ENCODE measurements around the gene TOMM6. TPM values are rescaled to one million over a fixed set of nuclear protein-coding genes. Genes with fewer than 3 reads are reported as not detected.

TOMM6 gene
- total RNA-seq, 1 donor from 2014 or later, result 203 TPM

DNA sequence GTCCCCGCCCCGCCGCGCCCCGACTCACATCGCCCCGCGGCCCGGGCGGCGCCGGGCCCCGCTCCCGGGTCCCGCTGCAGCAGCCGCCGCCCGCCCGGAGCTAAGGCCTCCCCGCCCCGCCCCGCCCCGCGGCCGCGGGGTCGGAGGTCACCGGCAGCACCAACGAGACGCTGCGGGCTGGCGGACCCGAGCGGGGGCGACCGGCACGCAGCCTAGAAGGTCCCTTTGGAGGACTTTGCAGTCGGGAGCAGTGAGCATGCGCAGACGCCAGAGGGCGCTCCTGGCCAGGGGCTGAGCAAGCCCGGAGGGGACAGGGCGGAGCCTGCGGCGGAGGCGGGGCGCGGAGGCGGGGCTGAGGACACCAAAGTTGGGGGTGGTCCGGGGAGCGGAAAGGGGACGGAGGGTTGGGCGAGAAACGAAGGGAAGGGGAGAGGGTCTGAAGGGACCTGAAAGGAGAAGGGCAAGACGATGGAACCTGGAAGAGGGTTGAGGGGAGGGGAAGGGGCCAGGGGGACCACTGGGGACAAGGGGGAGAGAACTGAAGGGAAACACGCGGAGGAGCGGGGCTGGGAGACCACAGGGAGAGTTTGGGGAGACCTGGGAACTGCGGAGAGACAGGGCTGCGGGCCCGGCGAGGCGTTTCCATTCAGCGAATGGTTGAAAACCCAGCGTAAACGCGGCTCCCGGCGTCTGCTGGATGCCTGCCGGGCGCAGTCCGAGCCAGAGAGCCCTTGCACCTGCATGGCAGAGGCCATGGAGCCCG lies 7.5 kb upstream of the TOMM6 start, which contains the start of gene FRS3:
FRS3 (minus strand) TSS at position 113 of the 763 bp plus-strand sequence. CDS start 2,913 bp downstream, outside the sequence.
- H3K4me1 Mint-ChIP-seq (ENCODE audit: unreplicated experiment), result peaks cover 23% of the 10 kb centered on the region
- H3K27ac Mint-ChIP-seq, result peak within 1 kb of the TSS; percentile 82
- no peaks in the 10 kb centered on the region for H3K36me3 Mint-ChIP-seq
- TF ChIP-seq, protein P1, sequence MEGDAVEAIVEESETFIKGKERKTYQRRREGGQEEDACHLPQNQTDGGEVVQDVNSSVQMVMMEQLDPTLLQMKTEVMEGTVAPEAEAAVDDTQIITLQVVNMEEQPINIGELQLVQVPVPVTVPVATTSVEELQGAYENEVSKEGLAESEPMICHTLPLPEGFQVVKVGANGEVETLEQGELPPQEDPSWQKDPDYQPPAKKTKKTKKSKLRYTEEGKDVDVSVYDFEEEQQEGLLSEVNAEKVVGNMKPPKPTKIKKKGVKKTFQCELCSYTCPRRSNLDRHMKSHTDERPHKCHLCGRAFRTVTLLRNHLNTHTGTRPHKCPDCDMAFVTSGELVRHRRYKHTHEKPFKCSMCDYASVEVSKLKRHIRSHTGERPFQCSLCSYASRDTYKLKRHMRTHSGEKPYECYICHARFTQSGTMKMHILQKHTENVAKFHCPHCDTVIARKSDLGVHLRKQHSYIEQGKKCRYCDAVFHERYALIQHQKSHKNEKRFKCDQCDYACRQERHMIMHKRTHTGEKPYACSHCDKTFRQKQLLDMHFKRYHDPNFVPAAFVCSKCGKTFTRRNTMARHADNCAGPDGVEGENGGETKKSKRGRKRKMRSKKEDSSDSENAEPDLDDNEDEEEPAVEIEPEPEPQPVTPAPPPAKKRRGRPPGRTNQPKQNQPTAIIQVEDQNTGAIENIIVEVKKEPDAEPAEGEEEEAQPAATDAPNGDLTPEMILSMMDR (conservative IDR thresholded peaks at IDR 0.05), result peak; percentile 95
- no peaks in the 10 kb centered on the region for H3K9me3 Mint-ChIP-seq
- peak; percentile 99 for DNase-seq (ENCODE audit: extremely low spot score, unreplicated experiment)
- H3K4me3 Mint-ChIP-seq, result peak within 1 kb of the TSS; percentile 97
- peaks cover 11% of the 10 kb centered on the region for H3K27me3 Mint-ChIP-seq

DNA sequence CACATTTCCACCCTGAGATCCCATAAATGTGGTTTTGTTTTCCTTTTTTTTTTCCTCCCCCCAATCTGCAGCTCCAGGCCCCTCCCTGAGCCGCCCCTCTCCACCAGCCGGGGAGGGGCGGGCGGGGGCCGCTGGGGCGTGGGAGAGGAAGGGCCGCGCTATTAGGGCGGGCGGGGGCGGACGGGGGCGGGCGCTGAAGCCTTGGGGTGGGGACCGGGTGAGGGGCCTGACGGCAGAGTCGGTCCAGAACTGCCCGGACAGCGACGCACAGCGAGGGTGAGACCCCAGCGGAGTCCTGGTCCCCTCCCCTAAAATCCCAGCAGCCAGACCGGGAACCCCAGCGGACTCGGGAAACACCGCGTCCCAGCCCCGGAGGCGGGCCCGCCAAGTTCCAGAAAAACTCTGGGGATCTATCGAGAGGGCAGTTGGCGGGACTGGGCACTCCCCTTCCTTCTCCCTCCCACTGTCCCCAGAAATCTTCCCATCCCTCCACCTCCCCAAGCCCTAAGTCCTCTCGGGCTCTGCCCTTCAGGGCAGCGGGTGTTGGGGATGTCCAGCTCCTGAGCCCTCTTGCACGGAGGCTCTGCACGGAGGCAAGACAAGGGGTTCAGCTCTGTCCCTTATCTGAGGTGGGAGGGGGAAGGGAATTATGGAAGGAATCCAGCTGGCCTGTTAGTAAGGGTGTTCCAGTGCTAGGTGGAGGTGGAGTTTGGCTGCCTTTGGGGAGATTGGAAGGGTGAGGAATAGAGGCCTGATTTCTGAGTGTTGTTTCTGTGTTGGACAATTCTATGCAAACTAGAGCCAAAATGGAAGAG lies 6.7 kb upstream of the TOMM6 start, which contains the start of gene PRICKLE4:
PRICKLE4 (plus strand) TSS at position 232 of the 815 bp plus-strand sequence. CDS start 2,692 bp downstream, outside the sequence.
- TF ChIP-seq, protein P1 (conservative IDR thresholded peaks at IDR 0.05), result no peak
- Mint-ChIP-seq H3K4me3 (peak within 1 kb of the TSS; percentile 93), H3K27ac (peak within 1 kb of the TSS; percentile 68), H3K4me1 (ENCODE audit: unreplicated experiment) (peaks cover 26% of the 10 kb centered on the region), H3K27me3 (peaks cover 11% of the 10 kb centered on the region), H3K9me3 (no peaks in the 10 kb centered on the region), H3K36me3 (no peaks in the 10 kb centered on the region)
- DNase-seq (ENCODE audit: extremely low spot score, unreplicated experiment), result no peak

DNA sequence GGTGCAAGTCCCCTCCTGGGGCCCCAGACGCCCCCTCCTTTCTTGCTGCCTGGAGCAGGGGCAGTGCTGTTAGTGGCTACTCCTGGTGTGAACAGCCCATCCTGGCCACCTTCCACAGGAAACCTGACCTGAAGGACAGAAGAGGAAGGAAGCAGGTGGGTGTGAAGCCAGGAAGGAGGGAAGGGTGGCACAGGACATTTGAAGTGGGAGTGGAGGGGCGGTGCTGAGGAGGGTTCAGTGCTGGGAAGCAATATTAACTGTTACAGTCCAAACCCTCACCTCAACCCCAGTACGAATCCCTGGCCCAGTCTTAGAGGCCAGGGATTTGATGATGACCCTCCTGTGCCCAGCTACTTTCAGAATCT lies 6.1 kb upstream of the TOMM6 start:
- Mint-ChIP-seq H3K4me1 (ENCODE audit: unreplicated experiment) (peaks cover 30% of the 10 kb centered on the region), H3K4me3 (peak overlapping the region; percentile 87), H3K27me3 (peaks cover 11% of the 10 kb centered on the region), H3K9me3 (no peaks in the 10 kb centered on the region), H3K27ac (peak overlapping the region; percentile 68), H3K36me3 (no peaks in the 10 kb centered on the region)
- TF ChIP-seq, protein P1 (conservative IDR thresholded peaks at IDR 0.05), result no peak
- no peak for DNase-seq (ENCODE audit: extremely low spot score, unreplicated experiment)

DNA sequence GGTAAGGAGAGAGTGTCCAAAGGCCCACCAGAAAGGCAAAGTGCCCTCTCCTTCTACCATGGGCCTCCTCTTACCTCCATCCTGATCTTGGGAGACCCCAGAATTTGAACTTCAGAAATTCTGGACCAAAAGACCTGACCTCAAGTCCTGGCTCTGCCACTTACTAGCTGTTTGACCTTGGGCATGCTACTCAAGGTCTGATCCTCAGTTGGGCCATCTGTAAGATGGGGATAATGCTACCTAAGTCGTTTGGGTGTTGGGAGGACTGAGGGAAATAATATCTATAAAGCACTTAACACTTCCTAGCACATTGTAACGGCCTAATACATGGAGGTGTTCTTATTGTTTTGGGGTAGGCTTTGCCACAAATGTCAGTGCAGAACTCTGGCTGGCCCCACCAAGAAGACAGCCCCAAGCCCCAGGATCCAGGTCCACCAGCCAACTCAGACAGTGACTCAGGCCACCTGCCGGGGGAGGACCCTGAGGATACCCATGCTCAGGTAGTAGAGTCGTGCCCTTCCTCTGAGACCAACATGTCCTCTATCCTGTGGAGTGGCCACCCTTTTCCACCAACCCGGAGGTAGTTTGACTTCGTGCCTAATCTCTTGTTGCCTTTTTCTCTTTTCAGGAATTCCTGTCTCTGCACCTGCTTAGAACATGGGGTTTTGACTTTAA lies 4.3 kb upstream of the TOMM6 start:
- Mint-ChIP-seq H3K9me3 (no peaks in the 10 kb centered on the region), H3K36me3 (no peaks in the 10 kb centered on the region), H3K4me3 (no peak overlapping the region), H3K4me1 (ENCODE audit: unreplicated experiment) (peaks cover 30% of the 10 kb centered on the region), H3K27ac (peak overlapping the region; percentile 38), H3K27me3 (peaks cover 11% of the 10 kb centered on the region)
- TF ChIP-seq, protein P1 (conservative IDR thresholded peaks at IDR 0.05), result no peak
- DNase-seq (ENCODE audit: extremely low spot score, unreplicated experiment), result no peak

DNA sequence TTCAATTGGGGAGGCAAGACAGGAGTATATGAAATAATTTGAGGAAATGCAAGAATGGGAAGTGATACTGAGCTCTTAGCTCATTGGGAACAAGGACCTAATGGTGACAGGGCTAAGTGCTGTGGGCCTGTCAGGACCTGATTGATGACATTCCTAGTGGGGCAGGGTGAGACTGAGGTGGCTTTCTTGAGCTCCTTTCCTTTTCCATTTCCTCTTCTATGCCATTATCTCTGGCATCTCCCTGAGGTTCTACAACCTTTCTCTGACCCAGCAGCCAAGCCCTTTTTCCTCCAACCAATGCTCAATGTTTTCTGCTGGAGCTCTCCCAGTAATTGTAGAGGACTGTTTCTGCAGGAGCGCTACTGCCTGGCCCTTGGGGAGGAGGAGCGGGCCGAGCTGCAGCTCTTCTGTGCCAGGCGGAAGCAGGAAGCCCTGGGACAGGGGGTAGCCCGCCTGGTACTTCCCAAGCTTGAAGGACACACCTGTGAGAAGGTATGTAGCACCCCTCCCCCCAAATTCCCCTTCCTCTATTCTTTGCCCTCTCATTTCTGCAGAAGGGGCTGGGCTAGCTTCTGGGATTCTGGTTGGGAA lies 2.8 kb upstream of the TOMM6 start:
- Mint-ChIP-seq H3K36me3 (no peaks in the 10 kb centered on the region), H3K4me3 (peak overlapping the region; percentile 82), H3K4me1 (ENCODE audit: unreplicated experiment) (peaks cover 25% of the 10 kb centered on the region), H3K27me3 (peaks cover 11% of the 10 kb centered on the region), H3K27ac (peak overlapping the region; percentile 82), H3K9me3 (no peaks in the 10 kb centered on the region)
- TF ChIP-seq, protein P1 (conservative IDR thresholded peaks at IDR 0.05), result no peak
- DNase-seq (ENCODE audit: extremely low spot score, unreplicated experiment), result no peak
